ENCODE measurements around the gene SPTBN1. TPM values are rescaled to one million over a fixed set of nuclear protein-coding genes. Genes with fewer than 3 reads are reported as not detected.

SPTBN1 gene
- total RNA-seq, 2 experiments from 2014 or later, result 132 to 183 TPM

GRCh38 chr2:54540194-54540593, 84.1 kb downstream of the SPTBN1 start:
- Histone ChIP-seq H3K36me3 (ENCODE audit: insufficient read depth, low read length) (no peaks in the 10 kb centered on the region), H3K79me2 (ENCODE audit: insufficient read depth, low read depth, low read length) (no peaks in the 10 kb centered on the region), H3K9me3 (ENCODE audit: low read length) (0 out of 2 replicates have a peak, but pooled peaks cover 14% of the 10 kb centered on the region), H2AFZ (ENCODE audit: low read length) (no peak overlapping the region), H4K20me1 (ENCODE audit: insufficient read depth, low read length) (no peaks in the 10 kb centered on the region), H3K4me1 (ENCODE audit: insufficient read depth, low read length, poor library complexity, severe bottlenecking) (peaks cover 11% of the 10 kb centered on the region), H3K27ac (ENCODE audit: low read depth, low read length, poor library complexity, severe bottlenecking) (no peak overlapping the region), H3K4me2 (ENCODE audit: low read length) (no peak overlapping the region), H3K9me2 (ENCODE audit: insufficient read depth, low read length) (no peaks in the 10 kb centered on the region), H3K4me3 (ENCODE audit: low read depth, low read length, poor library complexity, severe bottlenecking) (no peak overlapping the region)
- BruUV-seq (replicated peaks), result no TSS peak
- no peak for DNase-seq (ENCODE audit: low spot score)
- POLR2A ChIA-PET, result interaction anchor here (1.5 kb wide), 2 partner anchors 9 kb away, joined by 3 to 5 read pairs; no protein-coding TSS in a partner anchor
- CTCF ChIA-PET (ENCODE audit: unreplicated experiment), result no interaction called here
- intact Hi-C loops (cut with micrococcal nuclease; ENCODE audit: unreplicated experiment), result no loop called here
- no peak for TF ChIP-seq EZH2phosphoT487 (IDR thresholded peaks at IDR 0.05; ENCODE audit: borderline replicate concordance, low read depth, low read length)
- TF ChIP-seq CTCF (conservative IDR thresholded peaks at IDR 0.05; ENCODE audit: low read length), result no peak

GRCh38 chr2:54541995-54542394, 85.9 kb downstream of the SPTBN1 start:
- POLR2A ChIA-PET, result interaction anchor here (1.0 kb wide), 1 partner anchor 201 kb away, joined by 3 read pairs; no protein-coding TSS in a partner anchor
- Histone ChIP-seq H3K27ac (ENCODE audit: low read depth, low read length, poor library complexity, severe bottlenecking) (no peak overlapping the region), H3K4me1 (ENCODE audit: insufficient read depth, low read length, poor library complexity, severe bottlenecking) (no peaks in the 10 kb centered on the region), H3K79me2 (ENCODE audit: insufficient read depth, low read depth, low read length) (no peaks in the 10 kb centered on the region), H4K20me1 (ENCODE audit: insufficient read depth, low read length) (no peaks in the 10 kb centered on the region), H3K4me2 (ENCODE audit: low read length) (no peak overlapping the region), H3K4me3 (ENCODE audit: low read depth, low read length, poor library complexity, severe bottlenecking) (no peak overlapping the region), H3K9me3 (ENCODE audit: low read length) (0 out of 2 replicates have a peak, but pooled peaks cover 1% of the 10 kb centered on the region), H3K9me2 (ENCODE audit: insufficient read depth, low read length) (no peaks in the 10 kb centered on the region), H3K36me3 (ENCODE audit: insufficient read depth, low read length) (no peaks in the 10 kb centered on the region), H2AFZ (ENCODE audit: low read length) (no peak overlapping the region)
- intact Hi-C loops (cut with micrococcal nuclease; ENCODE audit: unreplicated experiment), result no loop called here
- no peak for DNase-seq (ENCODE audit: low spot score)
- no TSS peak for BruUV-seq (replicated peaks)
- CTCF ChIA-PET (ENCODE audit: unreplicated experiment), result no interaction called here
- TF ChIP-seq EZH2phosphoT487 (IDR thresholded peaks at IDR 0.05; ENCODE audit: borderline replicate concordance, low read depth, low read length) (no peak), CTCF (conservative IDR thresholded peaks at IDR 0.05; ENCODE audit: low read length) (no peak)

DNA sequence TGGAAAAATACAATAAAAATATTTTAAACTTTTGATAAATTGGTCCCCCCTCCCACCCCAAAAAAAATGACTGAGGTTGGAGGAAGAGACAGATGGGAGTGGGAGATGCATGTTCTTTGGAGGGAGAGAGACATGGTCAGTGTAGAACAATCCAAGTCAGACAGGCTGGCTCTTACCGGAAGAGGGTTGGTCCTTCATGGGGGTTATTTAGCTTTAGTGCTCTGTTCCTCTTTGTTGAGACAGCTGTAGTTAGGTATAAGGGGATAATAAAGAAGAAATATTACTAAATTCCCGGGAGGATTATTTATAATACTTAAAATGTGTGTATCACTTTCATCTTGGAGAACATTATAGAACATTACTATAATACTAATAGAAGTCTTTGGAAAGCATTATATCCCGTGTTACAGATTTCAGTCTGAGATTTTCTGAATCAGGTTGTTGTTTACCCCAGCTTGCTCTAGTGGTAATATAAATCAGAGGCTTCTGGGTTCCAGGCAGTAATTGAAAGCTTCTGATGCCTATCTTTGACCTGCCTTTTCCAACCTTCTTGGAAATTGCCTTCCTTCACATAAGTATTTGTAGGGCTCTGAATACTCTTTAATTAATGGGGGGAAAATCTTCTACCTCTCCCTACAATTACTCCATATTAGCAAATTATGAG, 87.7 kb downstream of the SPTBN1 start:
- Histone ChIP-seq H2AFZ (ENCODE audit: low read length) (no peak overlapping the region), H3K27ac (ENCODE audit: low read depth, low read length, poor library complexity, severe bottlenecking) (no peak overlapping the region), H3K9me3 (ENCODE audit: low read length) (no peaks in the 10 kb centered on the region), H3K4me2 (ENCODE audit: low read length) (no peak overlapping the region), H4K20me1 (ENCODE audit: insufficient read depth, low read length) (no peaks in the 10 kb centered on the region), H3K36me3 (ENCODE audit: insufficient read depth, low read length) (no peaks in the 10 kb centered on the region), H3K79me2 (ENCODE audit: insufficient read depth, low read depth, low read length) (no peaks in the 10 kb centered on the region), H3K4me1 (ENCODE audit: insufficient read depth, low read length, poor library complexity, severe bottlenecking) (no peaks in the 10 kb centered on the region), H3K9me2 (ENCODE audit: insufficient read depth, low read length) (no peaks in the 10 kb centered on the region), H3K4me3 (ENCODE audit: low read depth, low read length, poor library complexity, severe bottlenecking) (no peak overlapping the region)
- no peak for DNase-seq (ENCODE audit: low spot score)
- CTCF ChIA-PET (ENCODE audit: unreplicated experiment), result no interaction called here
- intact Hi-C loops (cut with micrococcal nuclease; ENCODE audit: unreplicated experiment), result no loop called here
- TF ChIP-seq EZH2phosphoT487 (IDR thresholded peaks at IDR 0.05; ENCODE audit: borderline replicate concordance, low read depth, low read length), result no peak
- no peak for TF ChIP-seq CTCF (conservative IDR thresholded peaks at IDR 0.05; ENCODE audit: low read length)
- no TSS peak for BruUV-seq (replicated peaks)
- POLR2A ChIA-PET, result no interaction called here

All from OCI-LY7 (cell line).